HG03280 (cell line): ENCODE measurements around the gene DMRTC2.

Source experiments
- ATAC-seq: cut with Tn5 transposase; IDR thresholded peaks from one replicate; pipeline ENCODE4 v1.9.1; 2021; ENCODE audit warnings: mild to moderate bottlenecking, moderate library complexity; ENCODE audit not compliant: unreplicated experiment

DMRTC2 gene

GRCh38 chr19:41845001-41845050, at the start of gene DMRTC2:
TSS of gene DMRTC2 (plus strand) at chr19:41845042. CDS start at chr19:41847429, 2,387 bp downstream.
- ATAC-seq: no peak

- ATAC-seq: no peak
Measured at GRCh38 chr19:41796362-41796761, 48.5 kb upstream of the DMRTC2 start, which contains the start of gene CEACAM3. TSS of gene CEACAM3 (plus strand) at chr19:41796587. CDS start at chr19:41796678, 91 bp downstream.

DNA sequence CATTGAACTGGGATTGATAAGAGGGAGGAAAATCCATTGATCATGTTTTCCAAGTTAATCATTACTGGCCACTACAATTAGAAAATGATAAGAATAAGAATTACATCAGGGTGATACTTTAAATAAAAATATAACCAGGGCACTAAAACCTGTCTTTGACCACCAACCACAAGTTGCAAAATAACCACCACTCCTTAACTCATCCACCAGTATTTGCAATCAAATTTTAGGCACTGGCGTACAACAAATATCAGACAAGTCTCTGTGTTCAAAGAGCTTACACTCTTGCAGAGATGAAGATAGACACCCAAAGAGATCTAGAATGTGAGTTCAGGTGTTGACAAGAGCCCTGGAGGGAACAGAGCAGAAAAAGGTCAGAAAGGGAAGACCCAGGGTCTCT, 47.9 kb upstream of the DMRTC2 start:
- no peak for ATAC-seq

GRCh38 chr19:41799444-41800000, 45.3 kb upstream of the DMRTC2 start:
- ATAC-seq: no peak

DNA sequence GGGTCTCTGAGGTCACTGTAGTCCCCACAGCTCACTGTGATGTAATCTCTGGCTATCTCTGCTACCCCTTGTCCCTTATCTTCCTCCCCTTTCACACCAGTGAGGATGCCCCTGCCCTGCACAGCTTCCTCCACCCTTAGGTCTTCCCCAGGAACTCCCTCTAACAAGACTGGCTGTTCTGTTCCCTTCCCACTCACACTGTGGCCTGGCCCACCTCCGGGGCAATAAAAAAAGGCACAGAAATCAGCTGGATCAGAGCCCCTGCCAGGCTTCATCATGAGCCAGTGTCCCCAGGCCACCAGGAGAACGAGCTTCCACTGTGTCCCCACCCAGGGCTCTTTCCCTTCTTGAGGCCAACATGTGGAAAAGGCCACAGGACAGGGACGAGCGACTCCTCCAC, 43.8 kb upstream of the DMRTC2 start:
- ATAC-seq: no peak

DNA sequence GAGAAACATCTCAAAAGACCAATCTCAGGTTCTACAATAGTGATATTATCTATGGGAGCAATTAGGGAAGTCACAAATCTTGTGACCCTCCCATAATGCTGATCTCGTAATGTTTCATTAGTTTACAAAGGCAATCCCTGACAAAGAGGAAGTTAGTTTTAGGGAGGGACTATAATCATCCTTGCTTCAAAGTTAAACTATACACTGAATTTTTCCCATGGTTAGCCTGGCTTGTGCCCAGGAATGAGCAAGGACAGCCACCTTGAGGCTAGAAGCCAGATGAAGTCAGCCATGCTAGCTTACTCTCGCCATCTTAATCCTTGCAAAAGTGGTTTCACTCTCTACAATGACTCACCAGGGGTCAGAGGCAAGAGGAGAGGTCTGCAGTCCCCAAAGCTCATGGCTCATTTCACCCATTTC, 43.0 kb upstream of the DMRTC2 start:
- no peak for ATAC-seq

- no peak for ATAC-seq
Measured at GRCh38 chr19:41802770-41803169, 42.1 kb upstream of the DMRTC2 start.

DNA sequence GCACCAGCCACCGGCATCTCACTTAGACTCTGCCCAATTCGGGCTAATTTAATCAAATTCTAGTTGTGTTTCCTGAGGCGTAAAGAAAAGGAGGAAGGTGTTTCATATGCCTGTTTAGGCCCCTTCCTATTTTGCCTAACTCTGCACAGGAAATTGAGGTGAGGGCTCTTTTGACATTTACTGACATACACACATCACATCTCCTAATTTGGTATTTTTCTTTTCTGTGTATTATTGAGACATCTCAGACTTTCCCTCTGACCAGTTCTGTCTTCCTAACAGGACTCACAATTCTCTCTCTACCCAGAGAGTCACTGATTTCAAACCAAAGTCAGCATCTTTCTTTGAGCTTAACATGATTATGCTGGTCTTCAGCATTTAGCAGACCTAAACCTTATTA, 40.5 kb upstream of the DMRTC2 start:
- no peak for ATAC-seq

DNA sequence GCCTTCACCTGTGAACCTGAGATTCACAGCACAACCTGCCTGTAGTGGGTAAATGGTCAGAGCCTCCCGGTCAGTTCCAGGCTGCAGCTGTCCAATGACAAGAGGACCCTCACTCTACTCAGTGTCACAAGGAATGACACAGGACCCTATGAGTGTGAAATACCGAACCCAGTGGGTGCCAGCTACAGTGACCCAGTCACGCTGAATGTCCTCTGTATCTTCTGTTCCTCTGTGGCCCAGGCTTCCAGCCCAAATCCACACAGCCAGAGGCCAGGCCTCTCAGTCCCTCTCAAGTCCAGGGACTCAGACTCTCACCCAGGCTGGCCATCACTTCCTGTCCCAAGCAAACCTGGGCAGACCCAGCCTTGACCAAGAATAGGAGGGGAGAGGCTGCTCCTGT, 37.7 kb upstream of the DMRTC2 start:
- ATAC-seq: no peak

GRCh38 chr19:41808663-41809566, 35.9 kb upstream of the DMRTC2 start:
- no peak for ATAC-seq

DNA sequence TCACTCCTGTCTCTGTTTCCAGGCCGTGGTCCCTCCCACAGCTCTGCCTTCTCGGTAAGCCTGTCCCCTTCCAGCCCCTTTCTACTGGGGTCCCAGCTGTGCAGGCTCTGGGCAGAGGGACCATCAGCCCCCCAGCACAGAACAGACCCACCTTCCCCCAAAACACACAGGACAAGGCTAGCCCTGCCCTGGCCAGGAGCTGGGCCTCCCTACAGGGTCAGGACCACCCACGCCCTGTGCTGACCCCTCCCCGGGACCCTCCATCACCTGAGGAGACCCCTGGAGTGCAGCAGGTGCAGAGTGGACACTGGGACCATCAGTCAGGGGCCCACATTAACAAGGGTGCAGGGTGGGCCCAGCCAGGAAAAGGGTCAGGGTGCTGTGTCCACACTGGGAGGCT, 34.5 kb upstream of the DMRTC2 start:
- no peak for ATAC-seq

- no peak for ATAC-seq
Measured at GRCh38 chr19:41811036-41811435, 33.8 kb upstream of the DMRTC2 start.

DNA sequence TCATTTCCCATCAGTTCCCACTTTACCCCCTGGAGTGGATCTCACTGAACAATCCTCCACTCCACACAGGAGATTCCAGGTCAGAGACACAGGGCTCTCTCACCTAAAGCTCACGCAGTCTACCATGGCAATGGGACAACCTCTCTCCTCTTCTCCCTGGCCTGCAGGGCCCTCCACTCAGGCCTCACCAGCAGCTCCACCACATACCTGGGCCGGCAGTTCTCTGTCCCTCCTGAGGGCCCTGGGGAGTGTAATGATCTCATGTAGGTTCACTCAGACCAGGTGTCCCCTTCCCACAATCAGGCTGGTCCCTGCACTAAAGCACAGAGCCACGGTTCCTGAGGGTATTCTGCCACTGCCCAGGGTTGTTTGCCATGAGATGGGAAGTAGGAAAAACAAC, 32.9 kb upstream of the DMRTC2 start:
- ATAC-seq: no peak

GRCh38 chr19:41813911-41814310, 30.9 kb upstream of the DMRTC2 start:
- ATAC-seq: no peak

- no peak for ATAC-seq
Measured at GRCh38 chr19:41815301-41815700, 29.5 kb upstream of the DMRTC2 start.

- no peak for ATAC-seq
Measured at GRCh38 chr19:41816761-41817160, 28.1 kb upstream of the DMRTC2 start.

GRCh38 chr19:41821003-41821735, 23.7 kb upstream of the DMRTC2 start:
- no peak for ATAC-seq

GRCh38 chr19:41837981-41838708, 6.7 kb upstream of the DMRTC2 start:
- no peak for ATAC-seq

DNA sequence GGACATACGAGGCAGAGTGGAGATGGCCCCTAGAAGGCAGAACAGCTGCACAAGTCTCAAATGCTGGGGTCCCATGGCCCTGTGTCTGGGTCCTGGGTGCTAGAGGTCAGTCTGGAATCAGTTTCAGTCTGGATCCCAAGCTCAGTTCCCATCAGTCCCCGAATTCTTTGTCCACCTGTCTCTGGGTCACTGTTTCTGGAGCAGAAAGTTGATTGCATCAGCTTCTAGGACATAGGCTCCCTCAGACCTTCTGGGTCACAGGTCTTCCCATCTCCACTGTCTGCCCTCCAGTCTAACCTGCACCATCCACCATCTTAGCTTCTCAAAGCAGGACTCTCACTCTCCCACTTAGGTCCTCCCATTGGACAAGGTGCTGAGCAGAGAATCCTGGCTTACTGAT, 5.6 kb upstream of the DMRTC2 start:
- no peak for ATAC-seq

DNA sequence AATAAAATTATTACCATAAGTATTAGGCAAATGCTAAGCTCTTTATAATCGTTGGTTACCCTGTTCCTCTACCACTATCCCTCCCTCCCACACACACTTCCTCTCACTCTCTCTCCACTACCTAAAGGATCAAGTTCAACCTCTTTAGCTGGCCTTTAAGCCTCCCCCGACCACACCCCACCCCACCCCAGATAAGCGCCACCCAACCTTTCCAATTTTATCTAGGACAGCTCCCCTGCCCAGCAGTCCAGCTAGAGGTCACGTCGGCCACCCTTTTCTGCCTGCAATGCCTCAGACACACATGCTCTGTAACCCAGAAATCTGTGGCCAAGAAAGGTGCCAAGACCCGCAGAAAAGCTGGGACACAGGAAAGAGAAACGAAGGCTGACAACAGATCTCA, 1.5 kb upstream of the DMRTC2 start:
- no peak for ATAC-seq

GRCh38 chr19:41844601-41845000, 241 bp upstream of the DMRTC2 start, which contains the start of gene LYPD4:
TSS of gene LYPD4 (minus strand) at chr19:41844683. CDS start at chr19:41839285, 5,398 bp downstream.
- no peak for ATAC-seq
